ENCODE data around the gene FZD8. TPM values are rescaled to one million over a fixed set of nuclear protein-coding genes. Genes with fewer than 3 reads are reported as not detected.

FZD8 gene
- total and polyA plus RNA-seq, 2 of the 4 experiments (the other 2 are of a cell fraction): 3.6 to 3.9 TPM

DNA sequence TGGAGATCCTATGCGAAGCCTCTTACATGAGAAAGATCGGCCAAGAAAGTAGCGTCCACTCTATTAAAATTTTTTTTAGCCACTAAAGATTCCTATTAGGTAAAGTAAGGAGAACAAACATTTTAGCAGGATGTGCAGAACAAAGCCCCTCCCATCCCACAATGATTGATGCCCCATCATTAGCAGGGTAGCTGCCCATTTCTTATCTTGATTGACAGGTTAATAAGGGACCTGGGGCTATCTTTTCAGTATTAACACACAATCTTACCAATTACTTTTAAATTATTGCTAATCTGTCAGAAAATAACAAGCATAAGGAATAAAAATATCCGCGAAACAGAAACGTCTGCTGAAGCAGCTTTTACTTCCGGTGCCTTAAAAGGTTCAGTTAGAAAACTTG, 5.1 kb downstream of the FZD8 start:
- no CpG with 5 or more reads among the region's 7 CpGs for WGBS, 2 experiments (ENCODE audit: extremely low coverage in 2 of 2, insufficient read length in 1 of 2)

More for the DNA sequence above, 5.1 kb downstream of the FZD8 start:
- Histone ChIP-seq H4K5ac (ENCODE audit: low read depth, low read length) (no peak overlapping the region), H3K79me1 (ENCODE audit: low read depth in 1 of 2, low read length in 2 of 2) (peaks cover 12 to 21% of the 10 kb centered on the region in 2 experiments), H3K4me1 (ENCODE audit: control insufficient read depth, insufficient read depth, low read length) (peaks cover 5% of the 10 kb centered on the region), H4K8ac (ENCODE audit: low read depth in 2 of 2, low read length in 2 of 2) (no peak overlapping the region), H3K23ac (ENCODE audit: low read depth, low read length) (no peak overlapping the region), H2BK5ac (ENCODE audit: low read depth, low read length, poor library complexity, severe bottlenecking) (no peak overlapping the region), H3K9me3 (ENCODE audit: control insufficient read depth, insufficient read depth, low read length) (no peaks in the 10 kb centered on the region), H2AK9ac (replicated peaks; ENCODE audit: low read depth, low read length, poor library complexity) (no peak overlapping the region), H2BK120ac (ENCODE audit: low read depth, low read length) (no peak overlapping the region), H2AFZ (replicated peaks; ENCODE audit: low read length, poor library complexity) (no peak overlapping the region), H3K18ac (ENCODE audit: low read depth, low read length) (no peak overlapping the region), H3K36me3 (ENCODE audit: control insufficient read depth, insufficient read depth, low read length) (no peaks in the 10 kb centered on the region), H3K27ac (ENCODE audit: insufficient read depth, low read length) (no peak overlapping the region), H3K14ac (replicated peaks; ENCODE audit: low read depth, low read length) (no peak overlapping the region), H2BK15ac (ENCODE audit: low read depth, low read length) (no peak overlapping the region), H3K4me3 (ENCODE audit: insufficient read depth, low read depth, low read length) (no peak overlapping the region), H3K27me3 (ENCODE audit: control insufficient read depth, insufficient read depth, low read length) (no peaks in the 10 kb centered on the region), H3K9me1 (ENCODE audit: insufficient read depth, low read length) (no peaks in the 10 kb centered on the region), H2AK5ac (ENCODE audit: low read depth, low read length) (no peak overlapping the region), H2BK20ac (ENCODE audit: low read depth, low read length) (no peak overlapping the region), H3K56ac (ENCODE audit: extremely low read depth, insufficient read depth, low read length) (no peak overlapping the region), H3K4me2 (ENCODE audit: low read depth, low read length) (no peak overlapping the region), H4K91ac (ENCODE audit: insufficient read depth, low read depth, low read length) (no peak overlapping the region), H3K4ac (ENCODE audit: low read depth, low read length) (no peak overlapping the region), H4K20me1 (ENCODE audit: insufficient read depth, low read length) (peaks cover 8% of the 10 kb centered on the region; the same call in 1 of the 2 replicates), H3K9ac (ENCODE audit: low read depth, low read length) (no peak overlapping the region)
- DNase-seq: no peak
- in situ Hi-C loops (cut with MboI; ENCODE audit: low sequenced_read_pairs): no loop called here
- no TSS peak for BruUV-seq (replicated peaks)
- intact Hi-C loops (cut with micrococcal nuclease): loop anchor here (10.0 kb wide), 1 partner anchor 858 kb away; no protein-coding TSS in a partner anchor
- dilution Hi-C loops (cut with HindIII; ENCODE audit: low sequenced_read_pairs, unreplicated experiment): no loop called here
- POLR2A ChIA-PET (ENCODE audit: unreplicated experiment): no interaction called here
- TF ChIP-seq, protein P1, sequence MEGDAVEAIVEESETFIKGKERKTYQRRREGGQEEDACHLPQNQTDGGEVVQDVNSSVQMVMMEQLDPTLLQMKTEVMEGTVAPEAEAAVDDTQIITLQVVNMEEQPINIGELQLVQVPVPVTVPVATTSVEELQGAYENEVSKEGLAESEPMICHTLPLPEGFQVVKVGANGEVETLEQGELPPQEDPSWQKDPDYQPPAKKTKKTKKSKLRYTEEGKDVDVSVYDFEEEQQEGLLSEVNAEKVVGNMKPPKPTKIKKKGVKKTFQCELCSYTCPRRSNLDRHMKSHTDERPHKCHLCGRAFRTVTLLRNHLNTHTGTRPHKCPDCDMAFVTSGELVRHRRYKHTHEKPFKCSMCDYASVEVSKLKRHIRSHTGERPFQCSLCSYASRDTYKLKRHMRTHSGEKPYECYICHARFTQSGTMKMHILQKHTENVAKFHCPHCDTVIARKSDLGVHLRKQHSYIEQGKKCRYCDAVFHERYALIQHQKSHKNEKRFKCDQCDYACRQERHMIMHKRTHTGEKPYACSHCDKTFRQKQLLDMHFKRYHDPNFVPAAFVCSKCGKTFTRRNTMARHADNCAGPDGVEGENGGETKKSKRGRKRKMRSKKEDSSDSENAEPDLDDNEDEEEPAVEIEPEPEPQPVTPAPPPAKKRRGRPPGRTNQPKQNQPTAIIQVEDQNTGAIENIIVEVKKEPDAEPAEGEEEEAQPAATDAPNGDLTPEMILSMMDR (conservative IDR thresholded peaks at IDR 0.05; ENCODE audit: low read depth, low read length): no peak
- TF ChIP-seq MAZ (IDR thresholded peaks at IDR 0.05; ENCODE audit: borderline replicate concordance, low read depth, low read length) (no peak), RCOR1 (IDR thresholded peaks at IDR 0.05; ENCODE audit: insufficient replicate concordance, low read length) (no peak), BHLHE40 (IDR thresholded peaks at IDR 0.05; ENCODE audit: low read depth, low read length) (no peak), SMC3 (IDR thresholded peaks at IDR 0.05; ENCODE audit: low read depth, low read length) (no peak), MXI1 (IDR thresholded peaks at IDR 0.05; ENCODE audit: borderline replicate concordance, low read depth, low read length) (no peak), MAFK (IDR thresholded peaks at IDR 0.05; ENCODE audit: low read depth, low read length) (no peak), RAD21 (IDR thresholded peaks at IDR 0.05; ENCODE audit: low read length) (no peak), CHD1 (IDR thresholded peaks at IDR 0.05; ENCODE audit: low read depth, low read length) (no peak), CEBPB (IDR thresholded peaks at IDR 0.05; ENCODE audit: low read depth, low read length) (no peak)
- TF ChIP-seq, protein P2, sequence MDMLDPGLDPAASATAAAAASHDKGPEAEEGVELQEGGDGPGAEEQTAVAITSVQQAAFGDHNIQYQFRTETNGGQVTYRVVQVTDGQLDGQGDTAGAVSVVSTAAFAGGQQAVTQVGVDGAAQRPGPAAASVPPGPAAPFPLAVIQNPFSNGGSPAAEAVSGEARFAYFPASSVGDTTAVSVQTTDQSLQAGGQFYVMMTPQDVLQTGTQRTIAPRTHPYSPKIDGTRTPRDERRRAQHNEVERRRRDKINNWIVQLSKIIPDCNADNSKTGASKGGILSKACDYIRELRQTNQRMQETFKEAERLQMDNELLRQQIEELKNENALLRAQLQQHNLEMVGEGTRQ (IDR thresholded peaks at IDR 0.05; ENCODE audit: low read depth, low read length): no peak
- CTCF ChIA-PET: interaction anchor here (0.7 to 2.4 kb wide), 3 partner anchors 89 to 1244 kb away, joined by 3 to 11 read pairs (median 4); no protein-coding TSS in a partner anchor
- ATAC-seq (ENCODE audit: low read depth): no peak
